CD4-positive, CD25-positive, alpha-beta regulatory T cell (primary cell): Measurements from ENCODE around the gene CPTP. TPM values are rescaled to one million over a fixed set of nuclear protein-coding genes. Genes with fewer than 3 reads are reported as not detected.

ENCODE experiments used
- ATAC-seq, 2 donors: fragments of 150-1000 bp; cut with Tn5 transposase; one replicate each; pipeline ENCODE4 v1.10.0; 2021; ENCODE audit warnings: low read depth in 2 of 2, moderate number of reproducible peaks in 2 of 2, moderate library complexity in 1 of 2
- DNase-seq, 3 donors: peaks; one replicate each; pipeline versions ENCODE4 v3.0.0 to v3.0.0-alpha.2; 2012 to 2022; ENCODE audit warnings: mixed read lengths in 1 of 3
- H3K27ac ChIP-seq: one replicate; pipeline ENCODE4 v1.7.0; 2013; ENCODE audit warnings: mild to moderate bottlenecking, low read length; ENCODE audit not compliant: insufficient read depth, poor library complexity, severe bottlenecking
- H3K27me3 ChIP-seq: one replicate; pipeline ENCODE4 v1.7.0; 2013; ENCODE audit warnings: low read length; ENCODE audit not compliant: control insufficient read depth, insufficient read depth
- H3K36me3 ChIP-seq: one replicate; pipeline ENCODE4 v1.7.0; 2013; ENCODE audit warnings: mild to moderate bottlenecking, low read length, moderate library complexity; ENCODE audit not compliant: control insufficient read depth, insufficient read depth
- H3K4me1 ChIP-seq: 2 replicates; pipeline ENCODE4 v1.7.0; 2013; ENCODE audit warnings: mild to moderate bottlenecking, low read length; ENCODE audit not compliant: insufficient read depth, control insufficient read depth, poor library complexity, severe bottlenecking
- H3K4me3 ChIP-seq: one replicate; pipeline ENCODE4 v1.7.0; 2013; ENCODE audit warnings: low read depth, mild to moderate bottlenecking, low read length, moderate library complexity
- H3K9me3 ChIP-seq, 2 experiments: 1 replicate in 1 of 2; 2 replicates in 1 of 2; pipeline ENCODE4 v1.7.0; 2013; ENCODE audit warnings: low read length in 2 of 2, mild to moderate bottlenecking in 1 of 2, moderate library complexity in 1 of 2; ENCODE audit not compliant: control insufficient read depth in 2 of 2
- H3K27ac Mint-ChIP-seq, 3 donors: one replicate each; pipeline ENCODE4 v1.8.0; 2020 to 2022; ENCODE audit warnings: mild to moderate bottlenecking in 3 of 3, mixed read lengths in 3 of 3, moderate library complexity in 2 of 3
- H3K27me3 Mint-ChIP-seq: one replicate; pipeline ENCODE4 v1.8.0; 2022; ENCODE audit warnings: mild to moderate bottlenecking, mixed read lengths
- H3K36me3 Mint-ChIP-seq: one replicate; pipeline ENCODE4 v1.8.0; 2020; ENCODE audit warnings: mixed read lengths
- H3K4me1 Mint-ChIP-seq, 4 donors: one replicate each; pipeline ENCODE4 v1.8.0; 2020 to 2022; ENCODE audit warnings: mixed read lengths in 4 of 4, mild to moderate bottlenecking in 1 of 4
- H3K4me3 Mint-ChIP-seq, 4 donors: one replicate each; pipeline ENCODE4 v1.8.0; 2020 to 2022; ENCODE audit warnings: mild to moderate bottlenecking in 4 of 4, mixed read lengths in 4 of 4, moderate library complexity in 3 of 4
- H3K9me3 Mint-ChIP-seq, 7 donors: one replicate each; pipeline ENCODE4 v1.8.0; 2020 to 2022; ENCODE audit warnings: mixed read lengths in 7 of 7, mild to moderate bottlenecking in 3 of 7, moderate library complexity in 2 of 7
- polyA plus RNA-seq, 4 donors: library from polyadenylated mRNA; unstranded; fragments of 300-500 nt; fragmentation: Illumina TruSeq; gene quantifications; one replicate each; pipeline ENCODE4 v1.2.3, GENCODE V29; 2021
- total RNA-seq: library from RNA; stranded (reverse); gene quantifications from one replicate; pipeline ENCODE4 v1.2.3, GENCODE V29; 2022

Gene CPTP
- total and polyA plus RNA-seq, 5 donors from 2014 or later = 21.4 to 40.1 (median 29.9) TPM

- ATAC-seq (no peak), DNase-seq (no peak)
- H3K4me3 Mint-ChIP-seq = no peak overlapping the region
- Histone ChIP-seq H3K4me3 (no peak overlapping the region), H3K27me3 (no peaks in the 10 kb centered on the region), H3K9me3 (no peaks in the 10 kb centered on the region), H3K27ac (no peak overlapping the region), H3K4me1 (no peaks in the 10 kb centered on the region), H3K36me3 (no peaks in the 10 kb centered on the region)
- no peaks in the 10 kb centered on the region for H3K27me3 Mint-ChIP-seq
- H3K27ac Mint-ChIP-seq = no peak overlapping the region
- peaks cover 0 to 2% (median 0%) of the 10 kb centered on the region in 7 donors for H3K9me3 Mint-ChIP-seq
- no peaks in the 10 kb centered on the region for H3K36me3 Mint-ChIP-seq
- no peaks in the 10 kb centered on the region for H3K4me1 Mint-ChIP-seq
These were observed 41.6 kb upstream of the CPTP start for GRCh38 chr1:1282998-1283397.

GRCh38 chr1:1283821-1284220 lies 40.8 kb upstream of the CPTP start:
- Histone ChIP-seq H3K27ac (no peak overlapping the region), H3K4me3 (no peak overlapping the region), H3K36me3 (no peaks in the 10 kb centered on the region), H3K4me1 (no peaks in the 10 kb centered on the region), H3K27me3 (no peaks in the 10 kb centered on the region), H3K9me3 (no peaks in the 10 kb centered on the region)
- Mint-ChIP-seq H3K27me3 (no peaks in the 10 kb centered on the region), H3K27ac (peak overlapping the region in 1 of 3 donors; percentile 20), H3K4me3 (no peak overlapping the region), H3K36me3 (no peaks in the 10 kb centered on the region), H3K4me1 (no peaks in the 10 kb centered on the region), H3K9me3 (peaks cover 0 to 2% (median 0%) of the 10 kb centered on the region in 7 donors)
- DNase-seq (no peak), ATAC-seq (no peak)

- no peak overlapping the region for H3K27ac Mint-ChIP-seq
- H3K9me3 Mint-ChIP-seq = peaks cover 0 to 2% (median 0%) of the 10 kb centered on the region in 7 donors
- no peaks in the 10 kb centered on the region for H3K27me3 Mint-ChIP-seq
- ATAC-seq (no peak), DNase-seq (no peak)
- no peak overlapping the region for H3K27ac ChIP-seq
- H3K36me3 Mint-ChIP-seq = no peaks in the 10 kb centered on the region
- no peaks in the 10 kb centered on the region for H3K4me1 ChIP-seq
- H3K4me3 ChIP-seq = no peak overlapping the region
- H3K4me3 Mint-ChIP-seq = no peak overlapping the region
- H3K36me3 ChIP-seq = no peaks in the 10 kb centered on the region
- H3K9me3 ChIP-seq = no peaks in the 10 kb centered on the region
- no peaks in the 10 kb centered on the region for H3K4me1 Mint-ChIP-seq
- no peaks in the 10 kb centered on the region for H3K27me3 ChIP-seq
These were observed 40.1 kb upstream of the CPTP start for GRCh38 chr1:1284221-1285101.

- H3K27me3 Mint-ChIP-seq = no peaks in the 10 kb centered on the region
These were observed 39.5 kb upstream of the CPTP start for GRCh38 chr1:1285102-1285571.

GRCh38 chr1:1285611-1286311 lies 38.8 kb upstream of the CPTP start:
- no peak overlapping the region for H3K4me3 ChIP-seq
- H3K4me1 ChIP-seq = no peaks in the 10 kb centered on the region
- no peaks in the 10 kb centered on the region for H3K27me3 ChIP-seq
- ATAC-seq = no peak
- Mint-ChIP-seq H3K4me3 (peak overlapping the region in 1 of 4 donors; percentile 32), H3K36me3 (no peaks in the 10 kb centered on the region), H3K27ac (peak overlapping the region in 1 of 3 donors; percentile 48), H3K9me3 (peaks cover 0 to 2% (median 0%) of the 10 kb centered on the region in 7 donors), H3K27me3 (no peaks in the 10 kb centered on the region), H3K4me1 (no peaks in the 10 kb centered on the region)
- no peak overlapping the region for H3K27ac ChIP-seq
- no peak for DNase-seq
- H3K9me3 ChIP-seq = no peaks in the 10 kb centered on the region
- no peaks in the 10 kb centered on the region for H3K36me3 ChIP-seq

More at GRCh38 chr1:1285102-1285571, 39.5 kb upstream of the CPTP start:
- Mint-ChIP-seq H3K27ac (no peak overlapping the region), H3K4me1 (no peaks in the 10 kb centered on the region), H3K4me3 (no peak overlapping the region), H3K9me3 (peaks cover 0 to 2% (median 0%) of the 10 kb centered on the region in 7 donors), H3K36me3 (no peaks in the 10 kb centered on the region)
- Histone ChIP-seq H3K36me3 (no peaks in the 10 kb centered on the region), H3K27ac (no peak overlapping the region), H3K4me1 (no peaks in the 10 kb centered on the region), H3K4me3 (no peak overlapping the region), H3K27me3 (no peaks in the 10 kb centered on the region), H3K9me3 (no peaks in the 10 kb centered on the region)
- no peak for DNase-seq
- no peak for ATAC-seq

- no peak for ATAC-seq
- Mint-ChIP-seq H3K4me1 (no peaks in the 10 kb centered on the region), H3K36me3 (no peaks in the 10 kb centered on the region), H3K4me3 (no peak overlapping the region), H3K27ac (no peak overlapping the region), H3K9me3 (peaks cover 0 to 2% (median 0%) of the 10 kb centered on the region in 7 donors), H3K27me3 (no peaks in the 10 kb centered on the region)
- Histone ChIP-seq H3K36me3 (no peaks in the 10 kb centered on the region), H3K27ac (no peak overlapping the region), H3K27me3 (no peaks in the 10 kb centered on the region), H3K4me3 (no peak overlapping the region), H3K9me3 (no peaks in the 10 kb centered on the region), H3K4me1 (no peaks in the 10 kb centered on the region)
- DNase-seq = no peak
These were observed 38.0 kb upstream of the CPTP start for GRCh38 chr1:1286313-1287261.
